Spleen (tissue), 11 donors: Measurements from ENCODE around the gene CEP20. TPM values are rescaled to one million over a fixed set of nuclear protein-coding genes. Genes with fewer than 3 reads are reported as not detected.
A peak's percentile ranks its signal among the peaks of the same experiment; 100 is the strongest.

Experiments
- DNase-seq: peaks from one replicate; pipeline ENCODE4 v3.0.0-alpha.2; 2020
- H3K27ac ChIP-seq, 8 donors: fragments of 200-600 bp; sonication (generic) in 7 of 8; 1 replicate in 4 of 8; 2 replicates in 4 of 8; pipeline versions ENCODE4 v1.5.0 to v1.8.0; 2016 to 2021; ENCODE audit warnings: inconsistent platforms in 4 of 8, mild to moderate bottlenecking in 4 of 8, moderate library complexity in 1 of 8
- H3K27me3 ChIP-seq, 7 donors: fragments of 200-600 bp; sonication (generic) in 6 of 7; replicated peaks in 1 of 7; 1 replicate in 4 of 7; 2 replicates in 3 of 7; pipeline versions ENCODE4 v1.5.0 to v1.8.0; 2016 to 2021; ENCODE audit warnings: inconsistent platforms in 3 of 7, mild to moderate bottlenecking in 1 of 7
- H3K36me3 ChIP-seq, 6 donors: fragments of 200-600 bp; sonication (generic) in 5 of 6; 1 replicate in 4 of 6; 2 replicates in 2 of 6; pipeline versions ENCODE4 v1.5.0 to v1.8.0; 2016 to 2021; ENCODE audit warnings: inconsistent platforms in 2 of 6
- H3K4me1 ChIP-seq, 6 donors: fragments of 200-600 bp; sonication (generic) in 5 of 6; 1 replicate in 3 of 6; 2 replicates in 3 of 6; pipeline versions ENCODE4 v1.5.0 to v1.8.0; 2016 to 2021; ENCODE audit warnings: inconsistent platforms in 3 of 6
- H3K4me3 ChIP-seq, 8 donors: fragments of 200-600 bp; sonication (generic) in 7 of 8; 1 replicate in 4 of 8; 2 replicates in 4 of 8; pipeline versions ENCODE4 v1.5.0 to v1.8.0; 2016 to 2021; ENCODE audit warnings: inconsistent platforms in 4 of 8, mild to moderate bottlenecking in 4 of 8, moderate library complexity in 2 of 8
- H3K9me3 ChIP-seq, 8 donors: fragments of 200-600 bp; sonication (generic) in 7 of 8; 1 replicate in 4 of 8; 2 replicates in 4 of 8; pipeline versions ENCODE4 v1.5.0 to v1.8.0; 2016 to 2021; ENCODE audit warnings: inconsistent platforms in 4 of 8
- CTCF ChIP-seq, 11 experiments: fragments of 200-600 bp in 7 of 11; fragments of 450-650 bp in 4 of 11; sonication (generic) in 4 of 11; IDR thresholded peaks in 8 of 11; conservative IDR thresholded peaks in 3 of 11; 1 replicate in 7 of 11; 2 replicates in 4 of 11; pipeline versions ENCODE4 v1.4.0 to v1.8.0; 2016 to 2021; ENCODE audit warnings: antibody characterized with exemption in 11 of 11, inconsistent platforms in 4 of 11, mild to moderate bottlenecking in 1 of 11
- POLR2A ChIP-seq, 3 donors: fragments of 450-650 bp; IDR thresholded peaks; one replicate each; pipeline ENCODE4 v1.5.1; 2017; ENCODE audit warnings: antibody characterized with exemption in 3 of 3, mild to moderate bottlenecking in 1 of 3
- POLR2AphosphoS5 ChIP-seq, 3 donors: sonication (generic); formaldehyde crosslinking; IDR thresholded peaks; one replicate each; pipeline ENCODE4 v1.5.1; 2017; ENCODE audit warnings: antibody characterized with exemption in 3 of 3
- WGBS, 5 donors: extraction: QIAGEN DNeasy Blood & Tissue Kit in 3 of 5; methylation state at CpG; one replicate each; pipeline versions ENCODE4 v1.1.5 to v1.1.7; 2013 to 2018; 5-methylcytosine and 5-hydroxymethylcytosine counted together
- intact Hi-C: fragments of 100-400 bp; cut with DNase I; formaldehyde crosslinking; loops from one replicate; pipeline ENCODE4 v1.15.0; 2023; ENCODE audit warnings: low total_unique reads
- polyA plus RNA-seq, 3 donors: library from polyadenylated mRNA; stranded (reverse); fragments of 200-250 nt; gene quantifications; one replicate each; pipeline ENCODE4 v1.2.1, GENCODE V29; 2013
- total RNA-seq, 7 donors: library from RNA; depleted of rRNA in 3 of 7; stranded (reverse); fragments of >200 nt in 3 of 7; fragmentation: NEBNext Ultra II Directional in 4 of 7; extraction: Animal tissue kit (Norgen Biotek cat#: 25700) in 4 of 7; gene quantifications; one replicate each; pipeline versions ENCODE4 v1.1.0 to v1.2.1, GENCODE V29; 2016 to 2021
- donor health status: healthy with polysubstance abuse.
- donor health status: DM: no; HTN: no; CAD: no; lungs with moderate emphysema.
- donor health status: DM: no; HTN: no; CAD: no.
- donor health status: Bipolar disorder and iron deficiency.
- donor health status: healthy.
- donor health status: DM: no; HTN: no; CAD: no.
- donor health status: DM: yes; HTN: yes; CAD: no.

Gene CEP20
- total and polyA plus RNA-seq, 10 donors: 14.7 to 29.2 (median 25.6) TPM

- TF ChIP-seq POLR2AphosphoS5 (IDR thresholded peaks at IDR 0.05) (no peak), POLR2A (IDR thresholded peaks at IDR 0.05) (no peak), CTCF (IDR thresholded peaks at IDR 0.05 in 8 of 11, conservative IDR thresholded peaks at IDR 0.05 in 3 of 11) (no peak)
- intact Hi-C loops: no loop called here
- Histone ChIP-seq H3K9me3 (no peaks in the 10 kb centered on the region), H3K4me3 (no peak overlapping the region), H3K27ac (no peak overlapping the region), H3K27me3 (no peaks in the 10 kb centered on the region), H3K36me3 (peaks cover 0 to 14% (median 0%) of the 10 kb centered on the region in 6 donors), H3K4me1 (peaks cover 0 to 54% (median 9%) of the 10 kb centered on the region in 6 donors)
- DNase-seq: peak; percentile 7
- WGBS, 5 donors: 63 to 94% (median 81%) methylated on average over 4 of the region's 4 CpGs
These were observed 53.9 kb downstream of the CEP20 start for GRCh38 chr16:15834502-15834901.

GRCh38 chr16:15833541-15833940 is 54.9 kb downstream of the CEP20 start:
- Histone ChIP-seq H3K4me3 (no peak overlapping the region), H3K27ac (no peak overlapping the region), H3K9me3 (no peaks in the 10 kb centered on the region), H3K4me1 (peaks cover 0 to 62% (median 9%) of the 10 kb centered on the region in 6 donors), H3K36me3 (peaks cover 0 to 14% (median 0%) of the 10 kb centered on the region in 6 donors), H3K27me3 (no peaks in the 10 kb centered on the region)
- intact Hi-C loops: no loop called here
- WGBS, 5 donors: 55 to 86% (median 62%) methylated on average over 9 of the region's 9 CpGs
- DNase-seq: peak; percentile 20
- no peak for TF ChIP-seq POLR2AphosphoS5 (IDR thresholded peaks at IDR 0.05)
- no peak for TF ChIP-seq CTCF (IDR thresholded peaks at IDR 0.05 in 8 of 11, conservative IDR thresholded peaks at IDR 0.05 in 3 of 11)
- no peak for TF ChIP-seq POLR2A (IDR thresholded peaks at IDR 0.05)

- 91 to 97% (median 94%) methylated on average over 6 of the region's 6 CpGs for WGBS, 5 donors
- peaks cover 0 to 5% (median 0%) of the 10 kb centered on the region in 6 donors for H3K36me3 ChIP-seq
- TF ChIP-seq POLR2AphosphoS5 (IDR thresholded peaks at IDR 0.05) (no peak), CTCF (IDR thresholded peaks at IDR 0.05 in 8 of 11, conservative IDR thresholded peaks at IDR 0.05 in 3 of 11) (no peak), POLR2A (IDR thresholded peaks at IDR 0.05) (no peak)
- DNase-seq: peak; percentile 17
- H3K4me3 ChIP-seq: no peak overlapping the region
- peaks cover 0 to 62% (median 9%) of the 10 kb centered on the region in 6 donors for H3K4me1 ChIP-seq
- H3K27ac ChIP-seq: no peak overlapping the region
- H3K27me3 ChIP-seq: no peaks in the 10 kb centered on the region
- intact Hi-C loops: no loop called here
- no peaks in the 10 kb centered on the region for H3K9me3 ChIP-seq
These were observed 56.2 kb downstream of the CEP20 start for GRCh38 chr16:15832241-15832640.

GRCh38 chr16:15830832-15831451 is 57.5 kb downstream of the CEP20 start:
- H3K36me3 ChIP-seq: no peaks in the 10 kb centered on the region
- no peaks in the 10 kb centered on the region for H3K27me3 ChIP-seq
- intact Hi-C loops: no loop called here
- H3K27ac ChIP-seq: no peak overlapping the region
- WGBS, 5 donors: 46 to 53% (median 48%) methylated on average over 6 of the region's 6 CpGs
- no peak for DNase-seq
- H3K9me3 ChIP-seq: no peaks in the 10 kb centered on the region
- TF ChIP-seq CTCF (IDR thresholded peaks at IDR 0.05 in 8 of 11, conservative IDR thresholded peaks at IDR 0.05 in 3 of 11) (no peak), POLR2A (IDR thresholded peaks at IDR 0.05) (no peak), POLR2AphosphoS5 (IDR thresholded peaks at IDR 0.05) (no peak)
- H3K4me3 ChIP-seq: no peak overlapping the region
- peaks cover 0 to 58% (median 9%) of the 10 kb centered on the region in 6 donors for H3K4me1 ChIP-seq
